Loucy (cell line): ENCODE results near the gene FOXRED2.

Source experiments
- H2AFZ ChIP-seq: fragments of 200-600 bp; sonication (generic); 2 replicates; pipeline ENCODE4 v1.6.0; 2016; ENCODE audit warnings: antibody characterized with exemption, mild to moderate bottlenecking, low read length, moderate library complexity
- H3F3A ChIP-seq: fragments of 200-600 bp; 2 replicates; pipeline ENCODE4 v1.6.0; 2016; ENCODE audit warnings: antibody characterized with exemption, low read depth, mild to moderate bottlenecking
- H3K27me3 ChIP-seq: fragments of 200-600 bp; sonication (generic); 2 replicates; pipeline ENCODE4 v1.6.1; 2014; ENCODE audit warnings: low read length, mild to moderate bottlenecking; ENCODE audit not compliant: insufficient read depth, poor library complexity, severe bottlenecking
- H3K36me3 ChIP-seq: fragments of 200-600 bp; sonication (generic); 2 replicates; pipeline ENCODE4 v1.6.1; 2016; ENCODE audit warnings: low read length; ENCODE audit not compliant: insufficient read depth
- H3K4me1 ChIP-seq: fragments of 200-600 bp; sonication (generic); 2 replicates; pipeline ENCODE4 v1.5.1; 2014; ENCODE audit warnings: low read length, mild to moderate bottlenecking; ENCODE audit not compliant: insufficient read depth, poor library complexity, severe bottlenecking
- H3K4me2 ChIP-seq: fragments of 200-600 bp; sonication (generic); 2 replicates; pipeline ENCODE4 v1.6.0; 2014; ENCODE audit warnings: antibody characterized with exemption, low read length, low read depth, mild to moderate bottlenecking; ENCODE audit not compliant: poor library complexity, severe bottlenecking
- H3K4me3 ChIP-seq: fragments of 200-600 bp; sonication (generic); 2 replicates; pipeline ENCODE4 v1.5.1; 2014; ENCODE audit warnings: low read length, mild to moderate bottlenecking, mixed read lengths; ENCODE audit not compliant: poor library complexity, severe bottlenecking
- H3K79me2 ChIP-seq: fragments of 200-600 bp; sonication (generic); 2 replicates; pipeline ENCODE4 v1.6.1; 2014; ENCODE audit warnings: low read length; ENCODE audit not compliant: insufficient read depth
- H3K9ac ChIP-seq: fragments of 200-600 bp; sonication (generic); 2 replicates; pipeline ENCODE4 v1.6.0; 2014; ENCODE audit warnings: mild to moderate bottlenecking, low read depth, low read length, moderate library complexity; ENCODE audit not compliant: poor library complexity, severe bottlenecking
- H3K9me2 ChIP-seq: fragments of 200-600 bp; sonication (generic); replicated peaks from 2 replicates; pipeline ENCODE4 v1.6.1; 2016; ENCODE audit warnings: low read depth, low read length, mixed read lengths
- H3K9me3 ChIP-seq: fragments of 200-600 bp; sonication (generic); 2 replicates; pipeline ENCODE4 v1.6.1; 2014; ENCODE audit warnings: mild to moderate bottlenecking, antibody characterized with exemption, low read length, low read depth; ENCODE audit not compliant: insufficient read depth
- H4K20me1 ChIP-seq: fragments of 200-600 bp; sonication (generic); 2 replicates; pipeline ENCODE4 v1.6.0; 2014; ENCODE audit warnings: antibody characterized with exemption, low read length, mild to moderate bottlenecking; ENCODE audit not compliant: insufficient read depth, poor library complexity, severe bottlenecking
- EZH2phosphoT487 ChIP-seq: fragments of 200-600 bp; IDR thresholded peaks from 2 replicates; pipeline ENCODE4 v1.6.1; 2018; ENCODE audit warnings: antibody characterized with exemption, mild to moderate bottlenecking, moderate library complexity, borderline replicate concordance
- TF ChIP-seq, protein P1 (sequence below): fragments of 200-600 bp; sonication (generic); conservative IDR thresholded peaks from 2 replicates; pipeline ENCODE4 v1.5.1; 2014; ENCODE audit warnings: mild to moderate bottlenecking, antibody characterized with exemption, low read length

The FOXRED2 gene

DNA sequence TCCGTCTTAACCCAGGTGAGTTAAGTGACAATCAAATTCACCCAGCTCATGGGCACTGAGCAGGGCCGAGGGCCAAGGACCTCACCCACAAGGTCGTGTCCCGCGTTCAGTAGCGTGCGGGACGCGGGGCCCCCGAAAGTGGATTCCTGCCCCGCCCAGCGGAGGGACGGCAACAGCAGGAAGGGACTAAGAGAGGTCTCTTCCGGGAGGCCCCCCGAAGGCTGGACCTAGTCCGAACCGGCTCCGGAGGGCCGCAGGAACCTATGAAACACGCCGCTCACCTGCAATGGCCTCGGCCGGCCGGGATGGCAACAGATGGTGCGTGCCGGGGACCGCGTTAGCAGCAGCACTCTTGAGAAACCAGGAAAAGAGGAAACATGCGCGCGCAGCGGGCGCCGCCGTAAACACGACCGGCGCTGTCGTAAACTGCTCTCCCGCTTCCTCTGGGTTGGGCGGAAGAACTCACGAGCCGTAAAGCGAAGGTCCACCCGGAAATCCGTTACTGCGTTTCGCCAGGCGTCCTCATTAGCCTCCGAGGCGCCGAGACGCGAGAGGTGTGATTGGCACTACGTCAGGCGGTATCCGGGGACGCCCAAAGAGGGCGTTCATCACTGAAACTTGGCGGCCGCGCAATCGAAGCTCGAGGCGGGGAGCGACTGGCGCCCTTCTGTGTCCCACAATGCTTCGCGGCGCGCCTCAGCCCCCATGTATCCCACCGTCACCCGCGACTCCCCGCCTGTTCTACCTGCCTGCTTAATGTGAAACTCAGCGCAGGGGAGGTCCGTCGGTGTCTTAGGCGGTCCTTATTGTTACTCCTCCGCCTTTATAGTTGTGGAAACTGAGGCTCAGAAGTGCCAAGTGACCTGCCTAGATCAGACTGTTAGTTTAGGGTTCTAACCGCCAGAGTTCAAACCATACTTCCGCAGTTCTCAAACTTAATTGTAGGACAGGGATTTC lies 22.2 kb upstream of the FOXRED2 start, which contains the start of gene EIF3D:
Gene EIF3D (minus strand): TSS at position 372 of the 957 bp plus-strand sequence. CDS start 3,045 bp downstream, outside the sequence.
- H2AFZ ChIP-seq: peak within 1 kb of the TSS; percentile 83
- peaks cover 27% of the 10 kb centered on the region for H3K4me1 ChIP-seq
- H3K4me2 ChIP-seq: peak within 1 kb of the TSS; percentile 90
- no peaks in the 10 kb centered on the region for H3K9me3 ChIP-seq
- peak within 1 kb of the TSS; percentile 93 for H3K4me3 ChIP-seq
- H4K20me1 ChIP-seq: peaks cover 40% of the 10 kb centered on the region
- peaks cover 3% of the 10 kb centered on the region; the same call in 1 of the 2 replicates for H3F3A ChIP-seq
- H3K9me2 ChIP-seq: no peaks in the 10 kb centered on the region
- peaks cover 24% of the 10 kb centered on the region; the same call in 1 of the 2 replicates for H3K36me3 ChIP-seq
- TF ChIP-seq, protein P1, sequence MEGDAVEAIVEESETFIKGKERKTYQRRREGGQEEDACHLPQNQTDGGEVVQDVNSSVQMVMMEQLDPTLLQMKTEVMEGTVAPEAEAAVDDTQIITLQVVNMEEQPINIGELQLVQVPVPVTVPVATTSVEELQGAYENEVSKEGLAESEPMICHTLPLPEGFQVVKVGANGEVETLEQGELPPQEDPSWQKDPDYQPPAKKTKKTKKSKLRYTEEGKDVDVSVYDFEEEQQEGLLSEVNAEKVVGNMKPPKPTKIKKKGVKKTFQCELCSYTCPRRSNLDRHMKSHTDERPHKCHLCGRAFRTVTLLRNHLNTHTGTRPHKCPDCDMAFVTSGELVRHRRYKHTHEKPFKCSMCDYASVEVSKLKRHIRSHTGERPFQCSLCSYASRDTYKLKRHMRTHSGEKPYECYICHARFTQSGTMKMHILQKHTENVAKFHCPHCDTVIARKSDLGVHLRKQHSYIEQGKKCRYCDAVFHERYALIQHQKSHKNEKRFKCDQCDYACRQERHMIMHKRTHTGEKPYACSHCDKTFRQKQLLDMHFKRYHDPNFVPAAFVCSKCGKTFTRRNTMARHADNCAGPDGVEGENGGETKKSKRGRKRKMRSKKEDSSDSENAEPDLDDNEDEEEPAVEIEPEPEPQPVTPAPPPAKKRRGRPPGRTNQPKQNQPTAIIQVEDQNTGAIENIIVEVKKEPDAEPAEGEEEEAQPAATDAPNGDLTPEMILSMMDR: no peak
- TF ChIP-seq EZH2phosphoT487: no peak
- peak within 1 kb of the TSS; percentile 94 for H3K9ac ChIP-seq
- peaks cover 38% of the 10 kb centered on the region for H3K79me2 ChIP-seq
- peaks cover 5% of the 10 kb centered on the region for H3K27me3 ChIP-seq

DNA sequence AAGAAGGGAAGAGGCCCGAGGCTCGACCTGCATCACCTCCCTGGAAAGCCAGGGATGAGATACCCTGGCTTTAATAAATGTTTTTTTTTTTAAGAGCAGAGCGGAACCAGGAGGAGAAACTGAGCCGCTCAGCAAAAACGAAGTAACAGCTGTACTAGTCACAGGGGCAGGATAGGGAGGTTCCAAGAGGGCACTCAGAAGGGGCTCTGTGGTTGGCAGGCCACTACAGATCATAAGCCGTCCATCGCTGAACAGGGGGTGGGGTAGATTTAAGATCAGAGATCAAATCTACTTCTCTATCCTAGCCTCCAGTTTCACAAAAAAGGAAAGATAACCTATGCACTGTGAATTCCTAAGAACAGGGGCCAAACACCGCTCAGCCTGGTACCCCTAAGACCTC lies 21.5 kb upstream of the FOXRED2 start:
- Histone ChIP-seq H3K9me3 (no peaks in the 10 kb centered on the region), H3K27me3 (peaks cover 5% of the 10 kb centered on the region), H4K20me1 (peaks cover 40% of the 10 kb centered on the region), H2AFZ (peak overlapping the region; percentile 38; the same call in 1 of the 2 replicates), H3K4me2 (peak overlapping the region; percentile 90), H3K4me1 (peaks cover 27% of the 10 kb centered on the region), H3K79me2 (peaks cover 38% of the 10 kb centered on the region), H3K36me3 (peaks cover 31% of the 10 kb centered on the region; the same call in 1 of the 2 replicates), H3F3A (peaks cover 3% of the 10 kb centered on the region; the same call in 1 of the 2 replicates), H3K9ac (peak overlapping the region; percentile 94), H3K4me3 (peak overlapping the region; percentile 93), H3K9me2 (no peaks in the 10 kb centered on the region)
- TF ChIP-seq, protein P1: no peak
- TF ChIP-seq EZH2phosphoT487: no peak

DNA sequence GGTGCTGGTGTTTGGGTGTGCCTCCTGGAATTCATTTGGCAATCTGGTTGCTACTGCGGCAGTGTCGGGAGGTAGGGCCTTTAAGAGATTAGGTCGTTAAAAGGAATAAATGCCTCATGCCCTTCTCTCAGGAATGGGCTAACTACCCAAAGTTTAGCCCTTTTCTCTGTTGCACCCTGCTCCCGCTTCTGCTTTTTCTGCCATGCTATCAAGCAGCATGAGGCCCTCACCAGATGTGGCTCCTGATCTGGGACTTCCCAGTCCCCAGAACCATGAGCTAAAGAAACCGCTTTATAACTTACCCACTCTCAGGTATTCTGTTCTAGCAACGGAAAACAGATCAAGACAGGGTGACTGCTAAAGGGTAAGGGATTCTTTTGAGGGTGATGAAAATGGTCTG lies 15.8 kb upstream of the FOXRED2 start:
- Histone ChIP-seq H3K4me2 (no peak overlapping the region), H3K9ac (no peak overlapping the region), H3K79me2 (peaks cover 26% of the 10 kb centered on the region), H3K4me1 (peaks cover 14% of the 10 kb centered on the region), H3K9me2 (no peaks in the 10 kb centered on the region), H2AFZ (no peak overlapping the region), H3F3A (no peaks in the 10 kb centered on the region), H3K27me3 (no peaks in the 10 kb centered on the region), H3K4me3 (no peak overlapping the region), H4K20me1 (peaks cover 40% of the 10 kb centered on the region), H3K9me3 (no peaks in the 10 kb centered on the region), H3K36me3 (peaks cover 88% of the 10 kb centered on the region; the same call in 1 of the 2 replicates)
- no peak for TF ChIP-seq EZH2phosphoT487
- TF ChIP-seq, protein P1: no peak
